Measurements from ENCODE around the gene CHRNA5.

- TF ChIP-seq CTCF (IDR thresholded peaks at IDR 0.05), result no peak
- TF ChIP-seq ZFX (IDR thresholded peaks at IDR 0.05; ENCODE audit: borderline replicate concordance), result no peak
Measured at GRCh38 chr15:78635346-78635745, 70.0 kb downstream of the CHRNA5 start.

Data from 22Rv1 (cell line).